Raji (cell line): ENCODE data around the gene GSTT4.

Source experiments
- POLR2A ChIP-seq: IDR thresholded peaks from 2 replicates; pipeline ENCODE4 v1.6.1; 2011; ENCODE audit warnings: low read depth, low read length, control low read depth; ENCODE audit not compliant: insufficient read depth

GSTT4 gene

DNA sequence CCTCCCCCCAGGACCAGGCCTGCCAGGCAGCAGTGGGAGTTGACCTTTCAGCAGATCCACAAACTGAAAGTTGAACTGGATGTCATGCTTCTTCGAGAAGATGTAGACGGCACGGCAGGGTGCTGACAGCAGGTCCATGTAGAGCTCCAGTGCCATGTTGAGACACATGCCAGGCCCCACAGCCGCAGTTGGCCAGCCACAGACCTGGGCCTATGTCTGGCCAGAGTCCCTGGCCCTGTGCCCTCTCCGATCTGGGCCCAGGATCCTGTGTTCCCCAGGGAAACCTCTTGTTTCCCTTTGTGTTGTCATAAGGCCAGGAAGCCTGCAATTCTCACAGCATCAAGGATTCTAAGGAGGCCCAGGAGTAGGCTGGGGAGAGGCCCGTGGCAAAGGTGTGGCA is at the start of gene GSTT4:
GSTT4 (minus strand) TSS at position 253 of the 400 bp plus-strand sequence; CDS start at position 156, 97 bp downstream.
- no peak for TF ChIP-seq POLR2A

- TF ChIP-seq POLR2A: no peak
Measured at GRCh38 chr22:24054356-24054755, 49.1 kb upstream of the GSTT4 start.

DNA sequence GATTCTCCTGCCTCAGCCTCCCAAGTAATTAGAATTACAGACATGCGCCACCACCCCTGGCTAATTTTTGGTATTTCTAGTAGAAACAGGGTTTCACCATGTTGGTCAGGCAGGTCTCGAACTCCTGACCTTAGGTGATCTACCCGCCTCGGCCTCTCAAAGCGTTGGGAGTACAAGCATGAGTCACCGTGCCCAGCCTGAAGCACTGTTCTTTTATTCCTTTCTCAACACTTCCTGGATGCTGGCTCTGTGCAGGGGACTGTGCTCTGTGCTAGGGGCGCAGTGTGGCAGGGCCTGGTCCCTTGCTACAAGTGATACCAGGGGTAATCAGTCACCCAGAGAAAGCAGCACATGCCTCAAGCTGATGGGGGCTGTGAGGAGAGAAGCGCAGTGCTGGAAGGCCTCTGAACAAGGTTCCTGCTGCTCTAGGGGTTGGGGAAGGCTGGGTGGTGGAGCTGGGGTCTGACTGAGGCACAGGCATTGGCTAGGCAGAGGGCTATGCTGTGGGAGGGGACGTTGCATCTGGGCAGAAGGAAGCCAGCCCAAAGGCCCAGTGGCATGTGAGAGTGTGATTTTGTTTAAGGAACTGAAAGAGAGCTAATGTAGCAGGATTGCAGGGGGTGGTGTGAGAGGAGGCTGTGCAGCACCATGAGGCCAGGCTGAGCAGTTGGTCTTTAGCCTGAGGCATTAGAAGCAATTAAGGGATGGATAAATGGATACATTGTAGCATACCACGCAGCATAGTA is 48.4 kb upstream of the GSTT4 start:
- no peak for TF ChIP-seq POLR2A

GRCh38 chr22:24051568-24051967 is 46.3 kb upstream of the GSTT4 start:
- no peak for TF ChIP-seq POLR2A

DNA sequence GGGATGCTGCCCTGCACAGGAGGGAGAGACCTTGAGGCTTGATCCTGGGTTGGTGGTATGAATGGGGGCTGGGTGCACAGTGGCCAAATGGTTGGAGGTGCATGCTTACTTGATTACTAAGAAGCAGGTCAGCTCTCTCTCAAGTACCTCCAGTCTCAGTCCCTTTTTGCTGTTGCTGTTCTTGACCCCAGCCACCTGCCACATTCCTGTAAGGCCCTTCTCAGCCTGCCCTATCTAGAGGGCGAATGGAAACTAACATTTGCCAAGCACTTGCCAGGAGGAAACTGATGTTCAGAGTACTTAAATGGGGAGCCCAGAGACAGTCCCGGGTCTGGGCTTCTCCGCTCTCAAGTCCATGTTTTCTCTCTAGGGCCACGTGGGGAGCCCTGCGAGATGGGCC is 45.8 kb upstream of the GSTT4 start:
- TF ChIP-seq POLR2A: no peak

- TF ChIP-seq POLR2A: no peak
Measured at GRCh38 chr22:24049978-24050377, 44.7 kb upstream of the GSTT4 start.

DNA sequence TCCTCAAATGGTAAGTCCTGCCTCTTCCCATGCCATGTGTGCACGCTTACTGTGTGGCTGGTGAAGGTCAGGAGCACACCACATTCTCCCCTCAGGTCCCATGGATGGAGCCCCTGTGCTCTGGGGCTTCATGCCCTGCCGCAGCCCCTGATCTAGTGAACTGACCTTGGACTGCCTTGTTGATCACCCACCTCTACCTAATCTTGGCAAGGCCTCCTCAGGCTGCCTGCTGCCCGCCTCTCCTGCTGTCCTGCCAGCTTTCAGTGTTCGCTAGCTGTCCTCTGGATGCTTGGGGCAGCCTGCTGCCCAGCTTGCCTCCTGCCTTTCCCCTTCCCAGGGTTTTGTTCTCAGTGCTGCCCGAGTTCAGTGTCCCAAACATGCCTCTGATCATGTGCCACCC is 44.0 kb upstream of the GSTT4 start:
- TF ChIP-seq POLR2A: no peak

GRCh38 chr22:24046024-24046423 is 40.8 kb upstream of the GSTT4 start:
- no peak for TF ChIP-seq POLR2A

DNA sequence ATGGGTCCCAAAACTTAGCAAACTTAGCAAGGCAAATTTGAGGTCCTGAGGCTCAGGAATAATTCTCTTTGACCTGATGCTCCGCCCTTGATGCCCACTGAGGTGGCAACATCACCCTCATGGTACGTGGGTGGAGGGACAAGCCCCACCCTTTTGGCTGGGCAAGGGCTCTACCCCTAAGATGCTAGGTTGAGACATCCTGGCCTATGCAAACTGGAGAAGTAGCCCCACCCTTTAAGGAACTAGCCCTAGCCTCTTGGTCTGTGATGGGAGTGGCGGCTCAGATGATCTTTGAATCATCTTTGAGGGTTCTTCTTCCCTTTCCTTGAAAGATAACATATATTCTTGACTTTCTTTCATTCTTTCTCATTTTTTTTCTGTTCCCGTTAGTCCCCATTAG is 38.7 kb upstream of the GSTT4 start:
- no peak for TF ChIP-seq POLR2A

DNA sequence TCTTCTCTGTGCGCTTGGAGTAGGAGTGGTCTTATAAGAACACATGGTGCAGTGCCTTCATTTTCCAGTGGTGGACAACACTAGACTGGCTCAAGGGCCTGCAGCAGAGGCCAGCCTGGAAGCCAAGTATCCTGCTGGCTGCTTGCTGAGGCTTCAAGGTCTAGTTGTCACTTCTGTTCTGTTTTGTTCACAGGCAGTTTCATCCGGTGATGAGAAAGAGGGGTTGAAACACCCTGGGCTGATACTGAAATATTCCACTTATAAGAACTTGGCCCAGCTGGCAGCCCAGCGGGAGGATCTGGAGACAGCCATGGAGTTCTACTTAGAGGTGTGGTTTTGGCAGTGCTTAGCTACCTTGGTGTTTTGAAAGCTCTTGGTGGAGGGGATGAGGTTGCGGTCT is 35.7 kb upstream of the GSTT4 start:
- no peak for TF ChIP-seq POLR2A

GRCh38 chr22:24039046-24039445 is 33.8 kb upstream of the GSTT4 start:
- no peak for TF ChIP-seq POLR2A

GRCh38 chr22:24037851-24038765 is 32.9 kb upstream of the GSTT4 start:
- TF ChIP-seq POLR2A: no peak

DNA sequence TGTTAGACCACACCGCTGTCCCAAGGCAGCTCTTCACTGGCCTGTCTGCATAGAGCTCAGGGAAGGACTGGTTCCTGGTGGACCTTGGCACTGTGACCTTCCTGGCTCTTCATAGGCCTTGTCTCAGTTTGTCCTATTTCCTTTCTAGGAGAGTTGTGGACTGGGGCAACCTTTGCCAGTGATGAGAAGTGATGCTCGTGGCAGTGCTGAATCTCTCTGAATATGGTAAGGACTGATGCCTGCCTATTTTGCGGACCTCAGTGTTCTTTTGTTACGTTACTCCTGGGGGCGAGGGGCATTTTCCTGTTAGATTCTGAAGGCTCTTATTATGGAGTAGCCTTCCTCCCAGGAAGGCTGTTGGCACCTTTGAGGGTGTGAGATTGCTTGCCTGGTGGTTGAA is 30.0 kb upstream of the GSTT4 start:
- TF ChIP-seq POLR2A: no peak

GRCh38 chr22:24033731-24034130 is 28.5 kb upstream of the GSTT4 start:
- TF ChIP-seq POLR2A: no peak

DNA sequence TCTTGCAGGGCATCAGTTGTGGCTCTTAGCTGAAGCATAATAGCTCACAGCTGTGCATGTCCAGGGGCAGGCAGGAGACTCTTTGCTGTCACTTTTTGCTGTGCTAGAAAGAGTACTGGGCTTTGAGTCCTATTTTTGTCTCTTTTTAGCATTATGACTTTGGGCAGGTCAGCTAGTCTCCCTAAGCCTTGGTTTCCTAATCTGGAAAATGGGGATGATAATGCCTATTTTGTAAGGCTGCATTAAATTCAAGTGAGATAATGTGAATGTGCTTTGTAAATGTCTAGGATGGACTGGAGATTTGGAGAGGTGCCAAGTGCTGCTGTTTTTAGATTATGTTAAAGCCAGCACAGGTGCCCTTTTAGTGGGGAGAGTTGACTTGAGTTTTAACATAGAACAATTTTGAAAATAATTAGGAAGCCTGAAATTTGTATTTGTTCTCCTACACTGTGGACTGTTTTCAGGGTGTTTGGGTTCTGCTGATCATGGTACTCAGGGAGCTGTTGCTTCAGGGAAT is 25.0 kb upstream of the GSTT4 start:
- no peak for TF ChIP-seq POLR2A

GRCh38 chr22:24029304-24029703 is 24.1 kb upstream of the GSTT4 start:
- no peak for TF ChIP-seq POLR2A
